RWPE1 (cell line): Measurements from ENCODE around the gene HSPA1B.
"Not testable (repeated sequence)": the region's sequence is repeated elsewhere in the genome, so short reads cannot be mapped to it uniquely, and the experiment has no call there.

Experiments used
- CTCF ChIA-PET: fragments of 350-600 bp; sonication (Branson Sonifier 250); formaldehyde crosslinking; extraction: SDS; loops from one replicate; lab custom pipeline; 2021; lab: Yijun Ruan, JAX
- POLR2A ChIA-PET: fragments of 400-600 bp; formaldehyde crosslinking; extraction: SDS; loops from one replicate; lab custom pipeline; 2020; ENCODE audit warnings: antibody characterized with exemption; ENCODE audit not compliant: low non-redundant PET; lab: Yijun Ruan, JAX
- DNase-seq: peaks from one replicate; pipeline ENCODE4 v3.0.0; 2012; ENCODE audit warnings: low spot score
- H3K27ac ChIP-seq: fragments of 450-650 bp; 2 replicates; pipeline ENCODE4 v1.5.1; 2017
- CTCF ChIP-seq: fragments of 450-650 bp; conservative IDR thresholded peaks from 2 replicates; pipeline ENCODE4 v1.5.1; 2017; ENCODE audit warnings: low read depth, mild to moderate bottlenecking

Gene HSPA1B

GRCh38 chr6:31796993-31797385, 30.5 kb upstream of the HSPA1B start:
- POLR2A ChIA-PET, result no interaction called here
- no peak for TF ChIP-seq CTCF
- CTCF ChIA-PET, result no interaction called here
- DNase-seq, result no peak
- H3K27ac ChIP-seq, result peak overlapping the region; percentile 92

- no peak for DNase-seq
- ChIA-PET CTCF (interaction anchor here (0.6 kb wide), 1 partner anchor 83 kb away, joined by 3 read pairs; no protein-coding TSS in a partner anchor), POLR2A (no interaction called here)
- TF ChIP-seq CTCF, result no peak
- peak overlapping the region; percentile 60 for H3K27ac ChIP-seq
Measured at GRCh38 chr6:31797588-31797987, 29.9 kb upstream of the HSPA1B start.

- CTCF ChIA-PET, result no interaction called here
- DNase-seq, result no peak
- POLR2A ChIA-PET, result no interaction called here
- no peak for TF ChIP-seq CTCF
- peak overlapping the region; percentile 17; the same call in 1 of the 2 replicates for H3K27ac ChIP-seq
Measured at GRCh38 chr6:31799781-31800180, 27.8 kb upstream of the HSPA1B start.

- POLR2A ChIA-PET, DNase-seq: not testable (repeated sequence)
- CTCF ChIA-PET, result interaction anchor here (0.7 kb wide), 1 partner anchor 34 kb away, joined by 6 read pairs; no protein-coding TSS in a partner anchor
- peak overlapping the region; percentile 35; the same call in 1 of the 2 replicates for H3K27ac ChIP-seq
Measured at GRCh38 chr6:31801031-31801927, 26.3 kb upstream of the HSPA1B start.

GRCh38 chr6:31805939-31806469, 21.5 kb upstream of the HSPA1B start:
- no peak for DNase-seq
- TF ChIP-seq CTCF, result no peak
- CTCF ChIA-PET, result interaction anchor here (0.8 to 1.6 kb wide), 3 partner anchors 10 to 125 kb away, joined by 3 to 8 read pairs (median 4); partner anchors contain the start of genes LY6G5C and VARS1
- peak overlapping the region; percentile 93 for H3K27ac ChIP-seq
- POLR2A ChIA-PET, result interaction anchor here (0.6 to 2.1 kb wide), 5 partner anchors 12 to 68 kb away, joined by 3 to 8 read pairs (median 3); partner anchors contain the start of gene HSPA1B

- no peak for TF ChIP-seq CTCF
- peak within 1 kb of the TSS; percentile 93 for H3K27ac ChIP-seq
- POLR2A ChIA-PET, result interaction anchor here (0.5 to 2.1 kb wide), 7 partner anchors 11 to 332 kb away, joined by 3 to 11 read pairs (median 4); partner anchors contain the start of gene HSPA1B
- CTCF ChIA-PET, result interaction anchor here (0.8 to 1.6 kb wide), 5 partner anchors 11 to 187 kb away, joined by 3 to 8 read pairs (median 4); partner anchors contain the start of genes LY6G5C and VARS1
- peak; percentile 99 for DNase-seq
Measured at GRCh38 chr6:31806470-31807272, 20.9 kb upstream of the HSPA1B start, which contains the start of gene LSM2. LSM2 (minus strand) TSS chr6:31806966; CDS start chr6:31806757, 209 bp downstream.

- ChIA-PET CTCF (interaction anchor here (0.6 kb wide), 1 partner anchor 97 kb away, joined by 3 read pairs; no protein-coding TSS in a partner anchor), POLR2A (interaction anchor here (0.6 kb wide), 2 partner anchors 47 to 76 kb away, joined by 3 to 4 read pairs; no protein-coding TSS in a partner anchor)
- H3K27ac ChIP-seq, result peak overlapping the region; percentile 35; the same call in 1 of the 2 replicates
- not testable (repeated sequence) for DNase-seq
Measured at GRCh38 chr6:31808599-31808998, 18.9 kb upstream of the HSPA1B start.
